ENCODE data around the gene AIFM1.

AIFM1 gene

GRCh38 chrX:130083107-130083490 lies 82.5 kb downstream of the AIFM1 start:
- no peak for DNase-seq
- Histone ChIP-seq H3K36me3 (peaks cover 7% of the 10 kb centered on the region), H3K4me3 (ENCODE audit: low read depth, low read length) (no peak overlapping the region), H3K27ac (no peak overlapping the region), H3K9me3 (ENCODE audit: severe bottlenecking) (no peaks in the 10 kb centered on the region), H3K27me3 (ENCODE audit: insufficient read depth, low read depth, severe bottlenecking) (peaks cover 11% of the 10 kb centered on the region)
- TF ChIP-seq, protein P1, sequence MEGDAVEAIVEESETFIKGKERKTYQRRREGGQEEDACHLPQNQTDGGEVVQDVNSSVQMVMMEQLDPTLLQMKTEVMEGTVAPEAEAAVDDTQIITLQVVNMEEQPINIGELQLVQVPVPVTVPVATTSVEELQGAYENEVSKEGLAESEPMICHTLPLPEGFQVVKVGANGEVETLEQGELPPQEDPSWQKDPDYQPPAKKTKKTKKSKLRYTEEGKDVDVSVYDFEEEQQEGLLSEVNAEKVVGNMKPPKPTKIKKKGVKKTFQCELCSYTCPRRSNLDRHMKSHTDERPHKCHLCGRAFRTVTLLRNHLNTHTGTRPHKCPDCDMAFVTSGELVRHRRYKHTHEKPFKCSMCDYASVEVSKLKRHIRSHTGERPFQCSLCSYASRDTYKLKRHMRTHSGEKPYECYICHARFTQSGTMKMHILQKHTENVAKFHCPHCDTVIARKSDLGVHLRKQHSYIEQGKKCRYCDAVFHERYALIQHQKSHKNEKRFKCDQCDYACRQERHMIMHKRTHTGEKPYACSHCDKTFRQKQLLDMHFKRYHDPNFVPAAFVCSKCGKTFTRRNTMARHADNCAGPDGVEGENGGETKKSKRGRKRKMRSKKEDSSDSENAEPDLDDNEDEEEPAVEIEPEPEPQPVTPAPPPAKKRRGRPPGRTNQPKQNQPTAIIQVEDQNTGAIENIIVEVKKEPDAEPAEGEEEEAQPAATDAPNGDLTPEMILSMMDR (IDR thresholded peaks at IDR 0.05; ENCODE audit: low read depth, low read length): no peak

- Histone ChIP-seq H3K27ac (peak overlapping the region; percentile 42; the same call in 1 of the 2 replicates), H3K36me3 (peaks cover 7% of the 10 kb centered on the region), H3K27me3 (ENCODE audit: insufficient read depth, low read depth, severe bottlenecking) (peaks cover 11% of the 10 kb centered on the region), H3K9me3 (ENCODE audit: severe bottlenecking) (no peaks in the 10 kb centered on the region), H3K4me3 (ENCODE audit: low read depth, low read length) (no peak overlapping the region)
- no peak for DNase-seq
- TF ChIP-seq, protein P1 (IDR thresholded peaks at IDR 0.05; ENCODE audit: low read depth, low read length): no peak
These were observed 83.2 kb downstream of the AIFM1 start for GRCh38 chrX:130082244-130083106.

DNA sequence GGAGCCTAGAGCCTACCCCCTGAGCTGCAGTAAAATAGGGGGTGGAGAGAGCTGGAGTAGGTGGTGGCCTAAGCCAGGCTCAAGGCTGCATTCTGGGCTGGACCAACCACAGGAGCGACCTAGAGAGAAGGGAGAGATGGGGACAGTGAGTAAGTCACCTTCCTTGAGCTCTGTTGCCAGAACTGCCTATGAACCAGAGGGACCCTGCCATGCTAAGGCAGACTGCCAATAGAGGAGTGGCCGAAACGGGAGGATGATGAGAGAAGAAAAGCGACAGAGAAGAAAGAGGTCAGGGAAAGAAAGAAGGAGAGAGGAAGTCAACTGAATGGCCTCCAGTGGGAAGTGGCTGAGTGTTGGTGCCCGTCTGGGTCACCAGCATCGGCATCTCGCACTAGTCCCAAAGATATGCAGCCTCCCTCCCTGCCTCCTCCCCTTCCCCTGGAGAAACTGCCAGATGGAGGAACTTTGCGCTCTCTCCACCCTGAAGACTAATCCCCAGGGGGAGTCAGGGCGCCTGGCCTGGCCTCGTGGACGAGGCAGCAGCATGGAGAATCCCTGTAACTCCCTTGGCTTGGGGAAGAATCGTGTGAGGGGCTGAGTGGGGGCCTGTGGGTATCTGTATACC lies 84.1 kb downstream of the AIFM1 start:
- DNase-seq: peak; percentile 70
- Histone ChIP-seq H3K27ac (peak overlapping the region; percentile 42; the same call in 1 of the 2 replicates), H3K4me3 (ENCODE audit: low read depth, low read length) (no peak overlapping the region), H3K9me3 (ENCODE audit: severe bottlenecking) (no peaks in the 10 kb centered on the region), H3K36me3 (peaks cover 7% of the 10 kb centered on the region), H3K27me3 (ENCODE audit: insufficient read depth, low read depth, severe bottlenecking) (peaks cover 11% of the 10 kb centered on the region)
- TF ChIP-seq, protein P1 (IDR thresholded peaks at IDR 0.05; ENCODE audit: low read depth, low read length): no peak

GRCh38 chrX:130080791-130081367 lies 84.8 kb downstream of the AIFM1 start:
- no peak overlapping the region for H3K27ac ChIP-seq
- H3K27me3 ChIP-seq (ENCODE audit: insufficient read depth, low read depth, severe bottlenecking): peaks cover 11% of the 10 kb centered on the region
- TF ChIP-seq, protein P1 (IDR thresholded peaks at IDR 0.05; ENCODE audit: low read depth, low read length): no peak
- DNase-seq: no peak
- no peaks in the 10 kb centered on the region for H3K9me3 ChIP-seq (ENCODE audit: severe bottlenecking)
- peaks cover 4% of the 10 kb centered on the region for H3K36me3 ChIP-seq
- no peak overlapping the region for H3K4me3 ChIP-seq (ENCODE audit: low read depth, low read length)

DNA sequence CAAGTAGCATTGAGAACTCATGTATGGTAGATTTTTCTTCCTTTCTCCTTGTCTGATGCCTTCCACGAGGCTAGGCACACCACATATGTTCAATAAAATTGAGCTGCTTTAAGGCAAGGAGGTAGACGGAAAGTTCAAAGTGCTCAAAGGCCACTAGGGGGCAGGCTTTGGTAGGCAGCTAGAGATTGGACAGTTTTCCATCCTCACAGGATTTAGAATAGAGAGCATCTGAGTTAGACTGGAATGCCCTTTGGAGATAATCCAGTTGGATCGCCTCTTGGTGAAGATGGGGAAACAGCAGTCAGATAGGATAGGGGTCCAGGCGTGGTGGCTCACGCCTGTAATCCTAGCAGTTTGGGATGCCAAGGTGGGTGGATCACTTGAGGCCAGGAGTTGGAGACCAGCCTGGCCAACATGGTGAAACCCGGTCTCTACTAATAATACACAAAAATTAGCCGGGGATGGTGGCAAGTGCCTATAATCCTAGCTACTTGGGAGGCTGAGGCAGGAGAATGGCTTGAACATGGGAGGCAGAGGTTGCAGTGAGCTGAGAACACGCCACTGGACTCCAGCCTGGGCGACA lies 85.7 kb downstream of the AIFM1 start:
- H3K4me3 ChIP-seq (ENCODE audit: low read depth, low read length): no peak overlapping the region
- no peak overlapping the region for H3K27ac ChIP-seq
- peaks cover 4% of the 10 kb centered on the region for H3K36me3 ChIP-seq
- TF ChIP-seq, protein P1 (IDR thresholded peaks at IDR 0.05; ENCODE audit: low read depth, low read length): peak; percentile 72
- peaks cover 8% of the 10 kb centered on the region for H3K27me3 ChIP-seq (ENCODE audit: insufficient read depth, low read depth, severe bottlenecking)
- peak; percentile 70 for DNase-seq
- H3K9me3 ChIP-seq (ENCODE audit: severe bottlenecking): no peaks in the 10 kb centered on the region
